Activated T-cell treated with anti-CD3 and anti-CD28 coated beads for 24 hours (primary cell): Measurements from ENCODE around the gene PNLIPRP2.

Experiments used
- DNase-seq: peaks from one replicate; pipeline ENCODE4 v3.0.0-alpha.2; 2020; ENCODE audit warnings: low read depth

The PNLIPRP2 gene

DNA sequence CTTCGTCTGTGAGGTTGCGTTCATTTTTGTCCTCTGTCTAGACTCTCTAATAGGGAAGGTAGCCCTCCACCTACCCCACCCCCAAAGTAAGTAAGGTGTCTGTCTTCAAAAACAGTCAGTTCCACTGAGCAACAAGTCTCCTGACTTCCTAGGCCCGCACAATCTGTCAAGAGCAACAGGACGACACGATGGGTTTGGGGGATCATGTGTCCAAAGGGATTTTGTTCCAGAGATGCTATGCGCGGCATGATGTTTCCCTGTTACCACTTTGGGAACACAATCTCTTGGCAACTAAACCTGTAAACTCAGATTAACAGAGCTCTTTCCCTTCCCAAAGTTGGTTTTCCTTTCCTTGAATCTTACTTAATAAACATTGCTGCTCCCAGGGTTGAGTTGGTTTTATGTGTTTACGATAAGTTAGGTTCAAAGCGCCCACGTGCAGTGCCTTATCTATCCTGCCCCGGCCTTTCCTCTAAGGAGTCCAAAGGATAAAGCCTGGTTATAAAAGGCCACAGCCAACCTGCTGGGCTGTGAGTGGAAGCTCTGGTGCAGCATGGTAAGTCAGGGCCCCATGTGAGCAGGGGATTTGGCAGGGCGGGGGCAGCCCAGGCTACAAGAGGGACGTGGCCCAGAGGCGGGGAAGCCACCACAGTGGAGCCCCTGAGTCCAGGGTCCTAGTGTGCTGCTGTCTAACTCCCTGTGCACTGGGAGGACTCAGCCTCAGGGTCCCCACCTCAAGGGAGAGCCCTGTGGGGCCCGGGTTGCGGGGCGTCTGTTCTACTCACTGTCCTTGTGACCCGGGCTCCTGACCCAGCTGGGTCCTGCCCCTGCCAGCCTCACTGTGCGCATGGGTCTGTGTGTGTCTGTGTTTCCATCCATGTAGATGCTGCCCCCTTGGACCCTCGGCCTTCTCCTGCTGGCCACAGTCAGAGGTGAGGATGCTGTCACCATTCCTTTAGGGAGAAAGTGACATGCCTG is at the start of gene PNLIPRP2:
TSS of gene PNLIPRP2 (plus strand) at position 531 of the 978 bp plus-strand sequence.
- DNase-seq, result no peak

DNA sequence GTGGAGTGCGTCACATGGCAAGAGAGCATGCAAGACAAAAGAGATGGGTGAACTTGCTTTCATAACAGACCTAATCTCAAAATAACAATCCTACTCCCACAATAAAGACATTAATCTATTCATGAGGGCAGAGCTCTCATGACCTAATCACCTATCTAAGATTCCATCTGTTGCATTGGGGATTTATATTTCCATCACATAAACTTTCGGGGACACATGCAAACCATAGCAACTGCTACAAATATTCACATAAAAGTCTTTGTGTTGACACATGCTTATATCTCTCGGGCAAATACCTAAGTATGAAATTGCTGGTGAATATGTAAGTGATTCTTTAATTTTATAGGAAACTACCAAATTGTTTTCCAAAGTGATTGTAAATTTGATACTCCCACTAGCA is 46.0 kb upstream of the PNLIPRP2 start:
- DNase-seq, result no peak

DNA sequence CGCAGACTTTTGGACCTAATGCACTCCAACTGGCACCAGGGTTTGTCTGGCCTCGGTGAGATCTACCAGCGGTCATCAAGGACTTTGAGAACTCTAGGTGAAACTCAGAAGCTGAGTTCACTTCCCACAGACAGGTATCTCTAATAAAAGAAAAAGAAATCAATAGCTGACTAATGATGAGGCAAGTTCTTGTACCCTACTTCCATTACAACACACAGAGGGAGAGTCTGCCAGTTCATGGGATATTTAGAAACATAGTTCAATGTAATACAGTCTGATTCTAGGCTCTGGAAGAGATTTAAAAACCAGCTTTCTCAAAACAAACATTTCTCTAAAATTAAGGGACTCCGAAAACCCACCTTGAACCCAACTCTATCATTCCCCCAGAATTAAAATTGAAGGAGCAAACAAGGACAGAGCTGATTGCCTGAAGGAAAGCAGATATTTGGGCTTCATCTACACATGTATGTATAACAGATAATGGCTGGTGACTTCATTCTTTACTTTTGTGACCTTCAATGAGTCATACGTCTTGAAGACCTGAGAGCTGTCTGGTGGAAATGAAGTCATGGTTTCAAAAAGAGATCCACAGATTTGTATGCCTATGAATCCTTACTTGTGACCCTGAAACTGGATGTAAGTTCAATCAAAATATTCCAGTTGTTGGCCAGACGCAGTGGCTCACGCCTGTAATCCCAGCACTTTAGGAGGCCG is 32.7 kb upstream of the PNLIPRP2 start:
- DNase-seq, result no peak

DNA sequence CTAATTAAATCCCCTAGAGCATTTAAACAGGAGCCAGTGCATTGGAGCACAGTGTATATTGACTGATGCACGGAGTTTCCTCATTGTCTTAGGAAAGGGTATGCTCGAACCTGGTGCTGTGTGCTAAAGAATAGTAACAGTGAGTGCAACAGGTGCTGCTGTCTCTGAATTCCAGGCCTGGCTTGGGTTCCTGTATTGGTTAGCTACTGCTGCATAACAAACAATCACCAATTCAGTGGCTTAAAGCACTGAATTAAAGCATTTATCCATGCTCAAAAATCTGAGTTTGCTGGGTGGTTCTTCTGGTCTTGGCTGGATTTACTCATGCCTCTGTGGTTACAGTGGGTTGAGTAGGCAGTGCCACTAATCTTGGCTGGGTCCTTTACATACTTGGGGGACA is 31.8 kb upstream of the PNLIPRP2 start:
- no peak for DNase-seq

DNA sequence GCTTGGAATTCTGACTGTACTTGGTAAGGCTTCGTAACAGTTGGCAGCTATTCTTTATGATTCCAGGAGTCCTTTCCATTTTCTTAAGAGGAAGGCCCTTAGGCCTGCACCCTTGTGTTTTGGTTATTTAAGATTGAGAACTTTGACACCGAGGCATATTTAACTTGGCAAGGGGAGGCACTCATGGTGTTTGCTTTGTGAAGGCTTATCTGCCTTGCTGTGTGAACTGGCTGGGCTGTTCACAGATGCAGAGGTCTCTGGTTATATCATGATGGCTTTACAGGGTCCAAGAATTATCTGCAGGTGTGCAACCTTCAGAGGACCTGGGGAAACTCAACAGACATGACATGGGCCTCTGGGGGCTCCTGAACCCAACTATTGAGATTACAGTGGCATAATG is 30.8 kb upstream of the PNLIPRP2 start:
- no peak for DNase-seq

DNA sequence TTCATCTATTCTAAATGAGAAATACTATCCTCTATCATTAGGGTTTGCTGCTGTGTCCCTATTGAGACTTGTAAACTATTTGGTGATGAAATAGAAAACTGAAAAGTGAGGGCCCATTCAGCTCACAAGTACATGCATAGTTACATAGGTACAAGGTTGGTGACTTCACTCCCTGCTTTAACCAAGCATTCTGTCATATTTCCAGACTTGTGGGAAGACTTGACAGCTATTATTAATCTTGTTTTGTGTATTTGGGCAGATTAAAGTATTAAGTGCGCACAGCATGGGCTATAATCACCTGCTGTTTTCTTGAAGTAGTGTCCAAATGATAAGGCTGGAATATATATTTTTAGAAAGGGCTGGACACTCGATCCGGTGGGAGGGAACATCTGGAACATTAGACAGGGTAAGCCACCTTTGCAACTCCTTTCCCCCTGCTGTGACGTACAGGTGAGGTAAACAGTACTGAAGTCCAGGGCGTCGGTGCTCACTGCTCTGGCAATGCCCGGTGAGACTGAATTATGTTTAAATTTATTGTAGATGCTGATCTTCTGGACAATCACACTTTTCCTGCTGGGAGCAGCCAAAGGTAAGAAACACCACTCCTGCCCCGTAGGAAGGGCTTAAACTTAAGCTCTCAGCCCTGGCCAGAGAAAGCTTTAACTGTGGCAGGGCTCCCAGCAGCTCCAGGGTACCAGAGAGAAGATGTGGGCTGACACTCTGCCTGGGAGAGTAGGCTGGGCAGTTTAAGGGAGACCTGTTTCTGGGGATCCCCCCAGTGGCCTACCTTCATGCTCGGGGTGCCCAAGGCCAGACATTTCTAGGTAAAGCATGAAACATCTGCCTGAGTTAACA is 29.9 kb upstream of the PNLIPRP2 start, which contains the start of gene PNLIPRP1:
TSS of gene PNLIPRP1 (plus strand) at position 370 of the 855 bp plus-strand sequence. CDS start at position 541, 171 bp downstream.
- DNase-seq, result no peak

DNA sequence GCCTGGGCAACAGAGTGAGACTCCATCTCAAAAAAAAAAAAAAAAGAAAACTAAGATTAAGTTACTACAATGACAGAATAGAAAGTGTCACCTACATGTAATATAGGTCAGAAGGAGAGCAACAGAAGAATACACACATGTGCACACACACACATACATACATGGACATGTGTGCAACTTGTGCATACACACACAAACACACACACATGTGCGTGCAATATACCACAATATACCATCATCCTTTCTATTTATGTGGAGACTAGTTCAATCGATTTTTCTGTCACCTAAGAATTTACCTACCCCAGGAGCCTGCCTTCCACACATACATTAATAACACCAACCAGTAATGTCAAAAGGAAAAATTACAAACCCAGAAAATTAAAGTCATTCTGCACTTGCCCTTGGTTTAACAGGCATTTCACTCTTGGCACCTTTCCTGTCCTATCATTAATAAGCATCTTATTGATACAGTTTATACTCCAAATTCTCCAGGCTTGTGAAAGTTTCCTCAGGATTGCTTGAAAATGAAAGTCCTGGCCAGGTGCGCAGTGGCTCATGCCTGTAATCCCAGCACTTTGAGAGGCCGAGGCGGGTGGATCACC is 27.5 kb upstream of the PNLIPRP2 start:
- no peak for DNase-seq

DNA sequence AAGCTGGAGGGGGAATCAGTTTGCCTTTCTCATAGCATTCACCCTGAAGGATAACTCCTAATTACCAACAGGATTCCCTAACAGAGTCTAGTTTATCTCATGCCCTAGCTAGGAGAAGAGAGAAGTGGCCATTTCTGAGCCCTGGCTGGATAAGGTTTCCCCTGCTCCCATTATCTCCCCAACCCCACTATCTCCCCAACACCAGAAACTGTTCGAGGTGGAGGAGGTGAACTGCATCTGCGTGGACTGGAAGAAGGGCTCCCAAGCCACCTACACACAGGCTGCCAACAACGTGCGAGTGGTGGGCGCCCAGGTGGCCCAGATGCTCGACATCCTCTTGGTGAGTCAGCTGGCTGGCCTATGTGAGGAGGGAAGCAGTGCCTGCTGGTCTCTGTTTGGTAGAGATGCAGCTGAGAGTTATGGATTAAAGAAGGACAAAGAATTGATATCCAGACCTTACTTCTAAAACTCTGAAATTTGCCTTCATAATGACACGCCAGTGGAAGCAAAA is 26.2 kb upstream of the PNLIPRP2 start:
- no peak for DNase-seq

DNA sequence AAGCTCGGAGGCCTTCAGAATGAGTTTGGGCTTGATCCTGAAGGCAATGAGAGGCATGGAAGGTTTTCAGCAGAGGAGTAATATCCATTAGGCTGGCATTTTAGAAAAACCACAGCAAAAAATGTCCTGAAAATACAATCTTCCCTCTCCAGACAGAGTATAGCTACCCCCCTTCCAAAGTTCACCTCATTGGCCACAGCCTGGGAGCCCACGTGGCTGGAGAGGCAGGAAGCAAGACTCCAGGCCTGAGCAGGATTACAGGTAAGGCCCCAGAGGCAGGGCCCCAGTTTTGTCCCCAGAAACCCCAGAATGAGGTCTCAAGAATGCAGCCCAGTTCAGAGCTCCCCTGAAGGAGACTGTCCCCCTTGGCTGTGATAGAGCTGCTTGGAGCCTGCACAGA is 24.7 kb upstream of the PNLIPRP2 start:
- no peak for DNase-seq

DNA sequence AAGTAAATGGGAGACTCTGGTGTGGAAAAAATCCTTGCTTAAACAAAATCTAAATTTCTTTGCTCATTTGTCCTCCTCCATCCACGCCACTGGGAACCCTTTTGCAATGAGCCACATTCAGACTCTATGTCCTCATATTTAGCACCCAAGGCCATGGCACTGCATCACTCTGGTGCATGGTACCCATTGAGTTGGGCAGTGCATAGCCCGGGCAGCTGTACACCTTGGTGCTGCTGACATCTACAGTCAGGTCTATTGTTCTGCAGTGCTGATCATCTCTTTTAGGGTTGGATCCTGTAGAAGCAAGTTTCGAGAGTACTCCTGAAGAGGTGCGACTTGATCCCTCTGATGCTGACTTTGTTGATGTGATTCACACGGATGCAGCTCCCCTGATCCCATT is 23.2 kb upstream of the PNLIPRP2 start:
- DNase-seq, result no peak

DNA sequence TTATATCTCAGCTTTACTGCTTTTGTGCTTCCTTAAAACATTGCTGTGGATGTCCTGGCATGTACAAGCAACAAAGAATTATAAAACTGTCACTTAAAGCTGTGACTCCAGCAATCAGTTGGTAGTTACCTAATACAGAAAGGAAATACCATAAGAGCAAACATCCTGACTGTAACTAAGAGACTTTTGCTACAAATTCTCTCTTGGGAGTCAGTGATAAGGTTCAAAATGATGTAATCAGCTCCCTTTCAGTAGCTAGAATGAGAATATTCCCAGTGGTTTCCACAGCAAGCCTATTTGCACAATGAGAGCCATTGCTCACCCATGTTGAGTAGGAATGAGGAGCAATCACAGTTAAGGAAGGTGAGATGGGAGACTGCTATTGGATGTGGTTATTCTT is 22.4 kb upstream of the PNLIPRP2 start:
- no peak for DNase-seq

DNA sequence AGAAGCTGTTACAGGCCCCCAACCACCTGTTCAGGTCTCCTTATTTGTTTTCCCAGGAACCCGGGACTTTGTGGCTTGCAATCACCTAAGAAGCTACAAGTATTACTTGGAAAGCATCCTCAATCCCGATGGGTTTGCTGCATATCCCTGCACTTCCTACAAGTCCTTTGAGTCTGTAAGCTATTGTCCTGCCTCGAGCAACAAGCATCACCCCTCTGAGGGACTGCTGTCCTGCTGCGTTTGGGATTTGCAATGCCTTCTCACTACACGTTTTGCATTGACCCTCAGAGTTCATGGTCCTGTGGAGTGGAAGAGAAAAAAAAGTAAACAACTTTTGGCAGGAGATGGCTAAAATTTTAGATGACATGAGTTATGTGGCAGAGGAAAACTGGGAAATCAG is 20.8 kb upstream of the PNLIPRP2 start:
- no peak for DNase-seq

DNA sequence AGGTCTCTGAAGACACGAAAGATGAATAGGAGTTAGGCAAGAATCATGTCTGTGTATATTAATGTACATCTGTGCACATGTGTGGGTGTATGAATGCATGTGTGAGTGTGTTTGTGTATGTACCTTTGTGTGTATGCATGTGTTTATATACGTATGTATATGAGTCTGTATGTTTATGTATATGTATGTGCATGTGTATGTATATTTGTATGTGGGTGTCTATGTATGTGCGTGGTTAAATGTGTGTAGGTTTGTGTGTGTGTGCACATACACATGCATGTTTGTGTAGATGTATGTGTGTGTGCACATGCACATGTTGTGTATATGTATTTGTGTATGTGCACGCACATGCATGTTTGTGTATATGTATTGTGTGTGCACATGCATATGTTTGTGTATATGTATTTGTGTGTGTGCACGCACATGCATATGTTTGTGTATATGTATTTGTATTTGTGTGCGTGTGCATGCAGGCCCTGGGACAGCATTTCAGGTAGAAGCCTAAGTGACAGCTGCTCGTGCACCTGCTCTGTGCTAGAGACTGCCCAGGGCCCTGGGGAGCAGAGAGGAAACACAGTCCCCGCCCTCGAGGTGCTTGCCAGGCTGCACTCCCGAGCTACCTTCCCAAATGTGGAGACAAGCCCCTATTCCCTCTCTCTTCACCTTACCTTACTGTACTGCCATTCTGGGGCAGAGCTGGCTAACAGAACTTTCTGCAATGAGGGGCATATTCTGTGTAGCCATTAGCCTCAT is 17.9 kb upstream of the PNLIPRP2 start:
- no peak for DNase-seq

DNA sequence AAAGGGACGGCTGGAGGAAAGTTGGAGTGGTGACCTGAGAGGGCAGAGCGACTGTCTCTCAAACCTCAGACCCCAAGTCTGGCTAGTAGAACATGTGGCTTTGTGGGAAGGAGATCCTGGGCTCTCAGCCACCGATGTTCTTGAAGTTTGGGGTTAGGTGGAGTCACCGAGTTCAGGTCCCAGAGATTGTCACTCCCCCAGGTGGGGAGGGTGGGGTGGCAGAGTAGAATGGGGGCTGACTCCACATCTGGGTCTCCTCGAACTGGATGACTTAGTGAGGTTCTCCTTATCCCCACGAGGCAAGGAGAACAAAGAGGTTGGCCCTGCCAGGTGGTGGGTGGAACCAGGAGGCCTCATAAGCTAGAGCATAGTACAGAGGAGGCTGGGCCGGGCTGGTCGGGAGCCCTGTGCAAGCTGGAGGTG is 14.7 kb upstream of the PNLIPRP2 start:
- no peak for DNase-seq

DNA sequence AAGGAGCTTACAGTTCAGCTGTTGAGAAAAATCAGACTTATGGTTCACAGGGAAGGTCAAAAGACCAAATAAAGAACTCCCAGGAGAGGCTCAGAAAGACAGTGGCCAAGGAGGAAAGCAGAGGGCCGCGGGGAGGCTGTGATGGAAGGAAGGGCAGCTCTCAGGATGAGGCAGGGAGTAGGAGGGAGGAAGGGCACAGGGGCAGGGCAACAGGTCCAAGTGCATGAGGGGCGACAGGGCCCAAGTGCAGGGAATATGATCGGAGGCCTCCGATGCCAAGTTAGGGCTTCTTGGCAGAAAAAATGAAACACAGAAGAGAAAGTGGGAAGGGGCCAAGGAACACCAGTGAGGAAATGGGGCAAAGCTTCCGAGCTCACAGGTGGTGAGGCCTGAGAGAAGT is 13.4 kb upstream of the PNLIPRP2 start:
- DNase-seq, result no peak

DNA sequence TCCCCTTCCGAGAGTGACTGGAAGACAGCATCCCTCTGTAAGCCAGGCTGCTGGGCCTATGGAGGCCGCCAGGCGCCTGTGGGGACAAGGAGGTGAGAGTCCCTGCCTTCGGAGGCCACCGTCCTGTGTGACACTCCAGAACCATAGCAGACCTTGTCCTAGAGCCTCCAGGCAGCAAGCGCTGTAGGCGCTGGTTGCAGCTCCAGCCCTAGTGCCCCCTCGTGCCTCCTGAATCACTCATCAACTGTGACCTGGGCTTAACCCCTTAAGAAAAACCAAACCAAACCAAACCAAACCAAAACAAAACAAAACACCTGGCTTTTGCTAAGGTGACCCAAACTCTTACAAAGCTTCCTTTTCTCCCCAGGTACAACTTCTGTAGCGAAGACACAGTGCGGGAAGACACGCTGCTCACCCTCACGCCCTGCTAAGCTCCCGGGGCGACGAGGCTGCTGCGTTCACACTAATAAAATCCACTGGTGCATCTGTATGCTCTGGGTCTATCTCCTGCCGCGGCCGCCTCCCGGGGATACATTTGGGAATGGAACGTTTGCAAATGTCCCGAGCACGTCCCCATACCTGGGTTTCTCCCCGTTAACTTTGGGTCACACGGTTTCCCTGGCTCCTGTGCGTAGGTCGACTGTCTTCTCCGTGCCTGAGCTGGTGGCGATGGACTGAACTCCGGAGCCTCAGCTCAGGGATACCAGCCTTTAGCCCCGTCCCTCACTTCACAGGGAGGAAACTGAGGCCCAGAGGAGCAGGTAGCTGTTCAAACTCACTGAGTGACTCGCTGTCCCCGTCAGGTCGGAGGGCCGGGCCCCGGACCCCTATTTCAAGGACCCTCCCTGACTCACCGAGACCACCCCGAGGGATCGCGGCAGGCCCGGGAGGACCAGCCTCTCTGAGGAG is 11.8 kb upstream of the PNLIPRP2 start:
- DNase-seq, result no peak

DNA sequence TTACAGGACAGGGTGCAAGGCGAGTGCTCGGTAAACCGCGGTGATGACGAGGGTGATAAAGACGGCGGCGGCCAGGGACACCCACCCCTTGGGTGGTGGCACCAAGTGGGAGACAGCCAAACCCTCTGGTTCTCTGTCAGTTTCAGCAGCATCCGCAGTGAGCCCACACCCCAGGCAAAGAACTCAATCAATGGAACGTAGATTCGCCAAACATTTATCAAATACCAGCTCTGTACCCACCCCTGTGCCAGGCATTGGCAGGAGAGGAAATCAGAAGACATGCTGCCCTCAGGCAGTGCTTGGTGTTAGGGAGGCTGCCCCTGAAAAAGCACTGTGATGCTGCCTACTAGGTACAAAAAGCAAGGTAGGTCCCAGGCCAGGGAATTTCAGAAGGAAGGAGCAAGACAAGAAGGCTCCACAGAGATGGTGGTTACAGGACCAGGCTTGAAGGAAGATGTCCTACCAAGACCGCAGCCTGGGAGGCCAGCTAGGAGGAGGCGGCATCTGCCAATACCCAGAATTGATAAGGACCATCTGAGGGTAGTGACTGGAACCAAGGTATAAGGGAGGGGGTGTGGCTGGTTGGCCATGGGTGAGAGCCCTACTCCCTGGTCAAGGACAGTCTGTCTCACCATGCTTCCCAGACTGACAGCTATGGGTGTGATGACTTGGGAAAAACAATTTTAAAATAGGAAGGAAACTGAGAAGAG is 10.2 kb upstream of the PNLIPRP2 start:
- no peak for DNase-seq

DNA sequence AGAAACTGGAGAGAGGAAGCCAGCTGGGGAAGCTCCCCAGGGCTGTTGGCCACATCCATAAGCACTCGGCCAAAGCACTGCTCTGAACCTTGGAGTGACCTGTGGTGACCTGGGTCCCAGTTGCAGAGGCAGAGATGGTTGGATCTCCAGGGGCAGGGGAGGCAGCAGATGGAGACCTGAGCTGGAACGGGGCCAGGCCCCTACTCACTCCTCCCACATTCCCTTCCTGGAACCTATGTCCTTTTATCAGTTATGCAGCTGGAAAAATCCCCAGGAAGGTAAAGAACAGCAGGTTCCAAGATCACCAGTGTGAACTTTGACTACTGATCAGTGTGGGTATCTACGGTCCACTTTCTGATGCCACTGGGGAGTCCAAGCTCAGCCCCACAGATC is 9.6 kb upstream of the PNLIPRP2 start:
- no peak for DNase-seq
